HG03354 (cell line): ENCODE results near the gene FAM47E.

Experiments
- ATAC-seq: cut with Tn5 transposase; IDR thresholded peaks from one replicate; pipeline ENCODE4 v1.9.1; 2021; ENCODE audit warnings: mild to moderate bottlenecking; ENCODE audit not compliant: unreplicated experiment, poor library complexity, severe bottlenecking

FAM47E gene, protein sequence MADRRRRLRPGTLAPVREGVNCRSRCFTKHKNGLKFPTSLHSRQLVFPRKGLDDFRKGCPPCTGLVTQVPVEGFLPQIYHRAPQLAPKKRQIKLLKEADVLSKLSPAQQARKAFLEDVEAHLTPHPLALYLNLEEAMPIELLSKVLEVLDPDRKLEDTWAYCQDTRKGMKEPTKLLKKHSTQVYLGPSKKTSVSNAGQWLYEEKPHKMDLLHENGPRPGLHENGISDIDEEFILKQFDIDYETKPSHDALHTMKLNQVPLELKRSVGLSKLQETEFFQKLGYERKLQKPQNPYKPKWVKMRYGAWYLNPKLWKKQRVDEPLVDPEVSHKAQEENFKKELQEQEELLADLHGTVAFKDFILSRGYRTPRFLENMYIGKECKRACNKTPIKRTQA

DNA sequence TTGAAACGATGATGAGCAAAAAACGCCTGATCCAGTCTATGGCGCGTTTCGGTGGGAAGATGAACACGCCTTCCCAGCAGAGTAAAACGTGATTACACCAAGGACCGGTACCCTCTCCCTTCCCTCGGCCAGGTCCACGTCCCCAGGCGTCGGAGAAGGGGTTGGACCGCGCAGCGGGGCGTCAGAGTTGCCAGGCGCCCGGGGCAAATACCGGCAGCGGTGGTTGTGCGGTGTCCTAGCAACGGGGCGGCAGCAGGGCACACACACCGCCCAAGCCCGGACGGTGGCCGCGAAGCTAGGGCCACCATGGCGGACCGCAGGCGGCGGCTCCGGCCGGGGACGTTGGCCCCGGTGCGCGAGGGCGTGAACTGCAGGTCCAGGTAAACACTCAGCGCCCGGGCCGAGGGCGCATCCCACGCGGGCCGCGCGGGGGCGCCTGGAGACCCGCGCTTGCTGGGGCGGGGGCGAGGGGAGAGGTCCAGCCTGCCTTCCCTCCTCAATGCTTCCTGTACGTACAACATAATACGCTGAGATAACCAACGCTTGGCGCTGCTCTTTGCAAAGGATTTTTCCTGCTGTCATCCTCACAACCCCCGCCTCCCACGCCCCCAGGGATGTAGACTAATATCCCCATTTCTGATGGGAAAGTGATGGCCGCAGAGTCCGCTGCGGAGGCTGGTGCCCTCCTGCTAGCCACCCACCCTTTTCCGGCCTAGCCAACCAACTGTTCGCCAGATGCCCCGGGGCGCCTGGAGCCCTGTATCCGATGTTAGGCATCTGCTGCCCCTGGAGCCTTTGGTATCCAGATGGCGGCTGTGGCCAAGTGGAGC is at the start of gene FAM47E:
FAM47E (plus strand) TSS at position 281 of the 830 bp plus-strand sequence; CDS start at position 307, 26 bp downstream.
- peak; percentile 71 for ATAC-seq

DNA sequence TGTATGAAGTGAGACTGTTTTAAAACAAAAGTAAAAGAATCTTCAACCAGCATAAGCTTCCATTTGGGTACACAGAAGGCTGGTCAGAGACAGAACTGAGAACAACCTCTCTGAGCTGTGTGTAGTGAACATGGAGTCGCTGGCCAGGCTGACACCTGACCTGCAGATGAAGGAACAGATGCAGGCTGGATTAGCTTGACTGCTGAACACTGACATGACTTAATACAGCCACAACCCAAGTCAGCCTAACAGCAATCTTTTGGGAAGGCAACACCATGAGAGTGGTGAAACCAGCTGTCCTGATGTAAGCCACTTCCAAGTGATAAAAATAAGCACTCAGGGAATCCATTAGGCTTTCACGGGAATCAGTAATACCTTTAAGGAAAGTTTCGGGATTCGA is 48.0 kb upstream of the FAM47E start:
- ATAC-seq = no peak

DNA sequence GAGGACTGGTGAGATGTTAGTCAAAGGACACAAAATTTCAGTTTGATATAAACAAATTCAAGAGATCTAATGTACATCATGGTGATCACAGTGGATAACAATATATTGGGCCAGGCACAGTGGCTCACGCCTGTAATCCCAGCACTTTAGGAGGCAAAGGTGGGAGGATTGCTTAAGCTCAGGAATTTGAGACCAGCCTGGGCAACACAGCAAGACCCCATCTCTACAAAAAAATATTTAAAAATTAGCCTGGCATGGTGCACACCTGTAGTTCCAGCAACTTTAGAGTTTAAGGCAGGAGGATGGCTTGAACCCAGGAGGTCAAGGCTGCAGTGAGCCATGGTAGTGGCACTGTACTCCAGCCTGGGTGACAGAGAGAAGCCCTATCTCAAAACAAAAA is 46.6 kb upstream of the FAM47E start:
- ATAC-seq = no peak

DNA sequence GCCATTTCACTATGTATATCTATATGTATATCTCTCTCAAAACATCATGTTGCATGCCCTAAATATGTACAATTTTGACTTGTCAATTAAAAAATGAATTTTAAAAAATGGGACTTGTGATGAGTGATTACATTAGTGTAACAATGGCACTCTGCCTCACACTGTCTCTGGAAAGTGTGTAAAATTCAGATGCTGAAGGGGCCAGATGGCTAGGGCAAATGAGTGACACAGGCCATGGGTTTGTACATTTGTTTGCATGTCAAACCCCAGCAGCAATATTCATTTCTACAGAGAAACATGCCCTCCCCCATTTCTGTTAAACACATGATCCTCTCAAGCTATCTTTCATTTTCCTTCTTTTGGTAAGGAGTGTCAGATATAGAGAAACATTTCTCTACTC is 46.0 kb upstream of the FAM47E start:
- ATAC-seq = no peak

DNA sequence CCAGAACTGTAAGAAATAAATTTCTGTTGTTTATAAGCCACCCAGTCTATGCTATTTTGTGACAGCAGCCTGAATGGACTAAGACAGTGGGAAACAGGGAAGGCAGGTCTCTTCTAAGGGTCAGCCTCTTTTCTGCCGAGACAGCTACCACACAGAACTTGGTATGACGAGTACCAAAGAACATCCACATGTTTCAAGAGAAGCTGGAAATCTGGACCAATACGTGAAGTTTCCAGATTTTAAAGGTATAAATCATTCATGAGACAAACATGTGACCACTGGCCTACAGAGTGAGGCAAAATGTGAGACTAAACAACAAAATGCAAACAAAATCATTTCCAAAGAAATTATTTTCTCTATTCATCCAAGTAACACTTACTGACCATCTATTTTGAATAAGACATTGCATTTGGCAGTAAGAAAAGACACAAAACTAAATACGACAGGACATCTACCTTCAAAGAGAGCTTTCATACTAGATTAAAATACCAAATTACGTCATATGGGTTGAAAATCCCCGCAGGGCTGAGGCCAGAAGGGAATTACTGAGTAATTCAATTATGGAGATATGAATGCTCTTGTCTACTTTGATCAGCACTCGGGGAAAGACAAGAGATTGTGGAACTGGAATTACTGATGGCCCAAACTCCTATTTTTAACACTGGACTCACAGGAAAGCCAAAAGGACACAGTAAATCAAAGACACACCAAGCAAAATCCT is 45.1 kb upstream of the FAM47E start:
- ATAC-seq = no peak

DNA sequence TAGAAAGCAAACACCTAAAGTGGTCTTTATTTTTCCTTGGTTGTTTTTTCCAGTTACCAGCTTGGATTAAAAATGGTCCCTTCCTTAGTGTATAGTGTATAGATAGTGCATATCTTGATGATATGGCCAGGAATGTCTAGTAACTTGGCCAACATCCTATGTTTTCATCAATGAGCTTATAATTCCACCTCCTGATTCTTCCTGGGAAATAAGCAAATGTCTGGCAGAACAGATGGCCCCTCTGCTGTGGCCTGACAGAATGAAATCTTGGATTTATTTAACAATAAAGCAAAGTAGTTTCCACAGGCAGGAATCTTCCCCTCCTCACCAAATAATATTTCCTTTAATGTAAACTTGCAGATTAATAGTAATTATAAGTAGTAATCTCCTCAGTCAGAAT is 44.0 kb upstream of the FAM47E start:
- ATAC-seq = no peak

DNA sequence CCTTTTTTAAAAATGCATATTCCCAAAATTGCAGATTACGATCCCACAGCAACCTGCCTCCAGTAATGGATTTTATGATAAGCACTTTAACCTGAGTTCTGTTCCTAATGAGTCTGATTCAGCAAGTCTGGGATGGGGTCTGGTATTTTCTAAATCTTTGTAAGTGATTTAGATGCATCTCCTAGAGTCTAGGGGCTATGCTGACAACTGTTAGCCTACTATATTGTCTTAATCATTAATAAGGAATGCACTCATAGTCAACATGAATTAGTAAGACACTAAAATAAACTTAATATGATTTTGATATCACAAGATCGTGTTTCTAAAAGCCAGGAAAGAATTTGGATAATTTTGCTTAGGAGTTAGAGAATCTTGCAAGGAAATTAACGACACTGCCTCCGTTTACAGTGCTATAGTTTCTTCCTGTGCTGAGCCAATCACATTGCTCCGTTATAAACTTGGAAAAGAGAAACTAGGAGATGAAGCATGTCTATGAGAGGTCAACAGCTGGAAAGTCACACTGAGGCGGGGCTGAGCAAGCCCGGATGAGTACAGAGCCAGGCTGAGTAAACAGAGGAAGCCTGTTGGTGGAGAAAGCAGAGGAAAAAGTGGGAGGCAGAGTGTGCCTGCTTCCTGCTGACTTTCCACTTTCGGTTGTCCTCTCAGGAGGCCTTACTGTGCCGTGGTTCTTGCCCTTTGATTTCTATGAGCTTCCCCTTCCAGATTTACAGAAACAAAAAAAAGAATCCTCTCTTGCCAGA is 43.3 kb upstream of the FAM47E start:
- ATAC-seq = no peak

DNA sequence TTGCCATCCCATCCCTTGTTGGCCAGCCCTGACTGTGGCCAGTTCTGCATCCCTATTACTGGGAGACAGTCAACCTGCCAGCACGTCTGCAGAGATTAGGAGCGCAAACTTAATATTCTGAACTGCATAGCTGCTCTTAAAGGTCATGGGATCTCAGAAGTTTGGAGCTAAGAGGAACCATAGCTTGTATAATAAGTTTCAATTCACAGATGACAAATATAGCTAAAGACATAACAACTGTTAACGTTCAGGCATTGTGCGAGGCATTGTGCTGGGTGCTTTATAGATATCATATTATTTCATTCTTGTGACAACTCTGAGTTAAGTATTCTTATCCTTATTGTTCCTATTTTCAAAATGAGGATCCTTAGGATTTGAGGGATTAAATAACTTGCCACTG is 41.6 kb upstream of the FAM47E start:
- ATAC-seq = no peak

DNA sequence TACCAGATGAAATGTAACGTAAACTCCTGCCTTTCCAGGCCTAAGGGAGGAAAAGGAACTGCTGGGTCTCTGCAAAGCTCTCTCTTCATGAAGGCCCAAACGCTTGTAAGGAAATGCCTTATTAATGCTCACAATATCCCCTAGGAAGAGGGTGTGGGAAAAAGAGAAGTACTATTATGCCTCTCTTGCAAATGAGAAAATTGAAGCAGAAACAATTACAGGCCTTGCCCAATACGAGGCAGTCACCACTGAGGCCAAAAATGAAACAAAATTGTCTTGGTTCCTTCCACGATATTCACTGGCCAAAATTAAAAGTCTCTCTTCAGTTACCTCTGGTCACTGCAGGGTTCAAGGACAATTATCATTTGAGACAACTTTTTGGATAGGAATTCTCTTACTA is 41.1 kb upstream of the FAM47E start:
- ATAC-seq = no peak

DNA sequence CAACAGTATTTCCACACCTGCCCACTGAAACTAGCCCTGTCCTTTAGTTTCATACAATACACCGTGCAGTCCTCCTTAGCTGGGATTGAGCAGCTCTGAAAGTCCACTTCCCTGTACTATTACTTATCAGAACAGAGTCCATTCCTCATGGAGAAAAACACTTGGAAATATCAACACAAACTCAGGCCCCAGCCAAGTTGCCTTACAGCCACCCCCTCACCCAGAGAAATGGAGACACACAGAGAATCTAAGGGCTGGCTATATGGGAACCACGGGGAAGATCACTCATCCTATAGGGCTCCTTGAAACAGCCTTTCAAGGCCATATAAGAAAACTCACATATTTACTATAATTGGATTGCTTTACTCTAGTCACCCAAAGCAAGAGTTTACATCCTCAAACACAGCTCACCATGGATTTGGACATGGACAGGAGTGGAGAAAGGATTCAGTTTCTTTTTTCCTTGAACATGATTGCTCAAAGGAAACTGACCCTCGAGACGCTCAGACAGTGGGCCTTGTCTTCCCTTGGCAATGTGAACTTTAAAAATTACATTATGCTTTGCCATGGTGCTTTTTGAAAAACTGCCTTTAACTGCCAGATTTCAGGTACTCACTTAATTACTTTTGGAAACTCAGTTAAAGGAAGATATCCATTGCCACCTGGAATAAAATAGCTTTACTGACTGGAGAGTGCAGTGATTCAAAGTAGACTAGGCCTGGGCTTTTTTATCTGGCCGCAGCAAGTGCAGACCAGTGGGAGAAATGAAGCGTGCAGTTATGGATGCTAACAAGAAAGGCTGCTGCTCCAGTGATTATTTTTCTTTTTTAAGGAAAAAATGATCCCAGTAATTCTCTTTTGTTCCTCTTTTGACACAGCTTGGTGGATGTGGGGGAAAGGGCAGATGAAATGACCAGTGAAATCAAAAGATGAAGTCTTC is 39.5 kb upstream of the FAM47E start:
- ATAC-seq = no peak

DNA sequence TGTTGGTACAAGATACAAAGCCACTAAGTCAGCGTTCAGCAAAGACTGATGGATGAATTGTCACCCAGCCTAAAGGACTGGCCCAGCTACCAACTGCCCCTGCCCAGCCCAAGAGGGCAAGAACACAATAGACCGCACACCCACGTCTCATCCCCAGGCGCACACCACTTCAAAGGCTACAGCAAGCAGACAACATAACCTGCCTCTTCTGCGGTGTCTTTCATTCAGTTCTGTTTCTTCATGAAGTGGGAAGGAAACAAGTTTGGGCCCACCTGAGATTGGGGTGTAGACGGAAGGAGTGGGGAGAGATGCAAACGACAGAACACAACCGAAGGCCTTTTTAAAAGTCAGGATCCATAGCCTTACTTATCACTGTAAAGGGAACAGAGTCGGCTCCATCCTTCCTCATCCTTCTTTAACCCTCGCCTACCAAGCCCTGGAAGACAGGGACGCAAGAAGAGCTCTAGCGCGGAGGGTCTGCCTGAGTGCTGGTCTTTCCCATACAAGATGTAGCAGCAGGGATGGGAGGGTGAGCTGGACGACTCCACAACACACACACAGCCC is 38.6 kb upstream of the FAM47E start:
- ATAC-seq = peak; percentile 1

DNA sequence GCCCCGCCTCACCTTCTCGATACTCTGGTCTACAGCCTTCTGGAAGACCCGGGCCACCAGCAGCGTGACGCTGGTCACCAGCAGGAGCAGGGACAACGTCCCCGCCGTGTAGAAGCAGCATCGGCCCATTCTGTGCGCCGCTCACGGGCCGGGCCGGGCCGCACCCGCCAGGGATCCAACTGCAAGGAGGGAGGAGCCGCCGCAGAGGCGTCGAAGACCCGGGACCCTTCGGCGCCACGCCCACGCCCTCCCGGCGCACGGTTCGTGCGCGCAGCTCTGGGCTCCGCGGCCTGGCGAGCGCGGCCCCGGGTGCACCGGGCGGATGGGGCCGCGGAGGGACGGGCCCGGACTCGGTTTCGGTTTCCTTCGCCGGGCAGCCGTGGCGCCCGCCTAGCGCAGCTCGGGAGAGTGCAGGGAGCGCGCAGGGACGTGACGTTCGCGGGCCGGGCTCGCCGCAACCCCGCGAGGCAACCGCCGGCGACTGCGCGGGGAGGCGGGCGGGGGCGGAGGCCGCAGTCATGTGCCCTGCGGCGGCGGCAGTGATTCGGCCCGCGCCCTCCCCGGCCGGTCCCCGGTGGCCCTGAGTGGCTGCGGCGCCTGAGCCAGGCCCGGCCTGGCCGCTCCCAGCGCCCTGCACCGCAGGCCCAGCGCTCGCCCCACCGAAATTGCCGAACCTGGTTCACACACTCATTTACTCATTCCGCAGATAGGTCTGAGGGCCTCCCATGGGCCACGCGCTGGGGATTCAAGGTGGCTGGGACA is 37.9 kb upstream of the FAM47E start, which contains the start of gene SCARB2:
SCARB2 (minus strand) TSS at position 410 of the 762 bp plus-strand sequence; CDS start at position 129, 281 bp downstream.
- peak; percentile 79 for ATAC-seq

DNA sequence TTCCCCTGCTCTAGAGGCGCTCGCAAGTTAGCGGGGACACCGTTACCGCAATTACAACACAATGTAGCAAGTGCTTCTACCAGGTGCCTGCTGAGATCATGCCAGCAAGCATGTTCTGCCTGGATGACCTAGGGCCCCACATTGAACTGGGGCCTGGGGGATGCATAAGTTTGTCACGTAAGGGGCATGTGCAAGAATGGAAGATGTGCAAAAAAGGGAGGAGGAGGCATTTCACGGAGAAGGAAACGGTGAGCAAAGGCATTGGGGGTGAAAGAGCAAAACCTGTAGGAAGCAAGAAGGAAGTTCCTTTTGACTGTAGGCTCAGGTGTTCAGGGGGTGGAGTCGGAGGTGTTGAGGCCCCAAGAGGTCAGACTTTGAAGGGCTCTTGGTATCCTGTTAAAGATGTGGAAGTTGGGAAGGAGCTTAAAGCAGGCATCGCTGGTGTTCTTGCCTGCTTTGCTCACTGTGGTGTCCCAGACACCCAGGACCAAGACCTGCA is 37.3 kb upstream of the FAM47E start:
- peak; percentile 61 for ATAC-seq

DNA sequence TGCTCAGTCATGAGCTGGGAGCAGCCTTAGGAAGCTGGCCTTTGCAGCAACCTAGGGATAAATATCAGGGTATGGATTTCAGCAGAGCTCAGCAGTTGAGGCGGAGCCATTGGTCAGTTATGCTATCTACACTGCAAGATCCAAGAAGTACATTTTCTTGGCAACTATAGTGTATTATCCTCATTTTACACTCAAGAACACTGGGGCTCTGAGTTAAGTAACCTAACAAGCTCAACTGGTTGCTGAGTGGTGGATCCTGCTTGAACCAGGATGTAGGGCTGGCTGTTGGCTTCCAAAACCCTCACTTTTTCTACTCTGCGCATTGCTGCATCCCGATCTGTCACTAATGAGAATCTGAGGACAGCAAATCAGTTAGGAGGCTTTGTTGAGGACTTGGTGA is 36.4 kb upstream of the FAM47E start:
- no peak for ATAC-seq

DNA sequence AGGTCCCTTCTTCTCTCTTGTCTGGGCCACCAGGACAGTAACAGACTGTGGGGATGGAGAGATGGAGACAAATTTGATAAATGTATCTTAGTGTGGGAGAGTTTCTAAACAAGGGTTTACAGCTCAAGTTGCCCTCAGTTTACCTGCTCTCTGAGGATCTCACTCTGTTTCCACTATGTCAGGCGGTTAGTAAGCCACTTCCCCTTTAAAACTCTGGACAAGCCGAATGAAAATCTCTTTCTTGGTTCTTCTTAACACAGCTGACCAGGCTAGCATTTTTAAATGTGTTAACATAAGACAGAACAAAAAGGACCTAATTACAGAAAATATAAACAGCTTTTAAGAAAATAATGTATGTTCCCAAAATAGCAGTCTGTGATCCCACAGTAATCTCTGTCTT is 35.0 kb upstream of the FAM47E start:
- ATAC-seq = no peak

DNA sequence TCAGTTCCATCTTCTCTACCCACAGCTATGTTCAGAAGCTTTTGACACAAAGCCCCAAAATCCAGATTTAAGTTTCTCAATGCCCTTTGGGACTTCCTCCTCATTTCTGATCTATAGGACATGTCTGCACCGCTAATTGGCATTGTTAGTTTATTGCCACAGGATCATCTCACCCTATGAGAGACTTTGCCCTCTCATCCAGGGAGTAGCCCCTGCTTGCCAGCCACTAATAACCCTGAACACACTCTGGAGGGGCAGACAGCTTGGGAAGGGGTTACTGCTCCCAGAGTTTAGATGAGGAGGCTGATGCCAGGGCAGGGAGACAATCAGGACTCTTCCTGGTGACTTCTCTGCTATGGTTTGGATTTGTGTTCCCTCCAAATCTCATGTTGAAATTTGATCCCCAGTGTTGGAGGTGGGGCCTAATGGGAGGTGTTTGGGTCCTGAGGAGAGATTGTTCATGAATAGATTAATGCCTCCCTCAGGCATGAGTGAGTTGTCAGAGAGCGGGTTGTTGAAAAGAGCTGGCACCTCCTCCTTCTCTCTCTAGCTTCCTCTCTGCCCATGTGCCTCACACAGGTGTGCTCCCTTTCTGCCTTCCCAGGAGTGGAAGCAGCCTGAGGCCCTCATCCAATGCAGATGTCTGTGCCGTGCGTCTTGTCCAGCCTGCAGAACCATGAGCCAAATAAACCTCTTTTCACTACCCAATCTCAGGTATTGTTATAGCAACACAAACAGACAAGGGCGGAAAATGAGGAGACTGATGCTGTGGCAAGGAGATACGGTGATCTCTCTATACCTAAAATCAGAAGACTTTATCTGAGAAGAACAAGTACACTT is 34.3 kb upstream of the FAM47E start:
- ATAC-seq = no peak
